ENCODE measurements around the gene TMEM126A.
A peak's percentile ranks its signal among the peaks of the same experiment; 100 is the strongest.

Gene TMEM126A

DNA sequence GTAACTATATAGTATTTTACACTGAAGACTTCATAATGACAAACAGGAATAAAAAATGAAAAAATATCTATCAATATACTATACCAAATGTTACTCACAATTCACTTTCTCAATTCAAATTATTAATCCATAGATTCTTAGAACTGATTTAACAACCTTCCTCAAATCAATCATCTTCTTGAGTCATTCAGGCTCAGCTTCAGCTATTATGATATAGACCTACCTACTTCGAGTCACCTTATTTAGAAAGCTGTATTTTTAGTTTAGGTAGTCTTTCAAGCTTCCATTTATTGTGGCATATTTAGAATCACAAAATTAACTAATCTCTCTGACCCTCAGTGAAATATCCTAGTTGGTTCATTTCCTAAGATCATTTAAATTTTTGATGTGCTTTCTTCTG is 9.0 kb downstream of the TMEM126A start:
- no peak overlapping the region for H2AK5ac ChIP-seq (ENCODE audit: low read length, severe bottlenecking)
- no peak overlapping the region for H2AFZ ChIP-seq (ENCODE audit: low read depth, low read length)
- H3K36me3 ChIP-seq (ENCODE audit: control insufficient read depth in 1 of 2, insufficient read depth in 2 of 2, low read depth in 1 of 2, low read length in 2 of 2): peaks cover 3 to 90% of the 10 kb centered on the region in 2 experiments
- WGBS: no CpG with 5 or more reads among the region's 1 CpG
- no peak overlapping the region for H3K23ac ChIP-seq (ENCODE audit: low read length in 2 of 2)
- no peak overlapping the region for H3K4me3 ChIP-seq (ENCODE audit: insufficient read depth in 1 of 2, low read depth in 1 of 2, low read length in 2 of 2)
- H2BK120ac ChIP-seq (ENCODE audit: low read depth, low read length): no peak overlapping the region
- no peak overlapping the region for H3K4me2 ChIP-seq (ENCODE audit: low read length, poor library complexity, severe bottlenecking)
- no peak overlapping the region for H4K8ac ChIP-seq (ENCODE audit: low read length)
- H3K9ac ChIP-seq (ENCODE audit: low read length): no peak overlapping the region
- DNase-seq: no peak
- H3K18ac ChIP-seq (ENCODE audit: low read depth in 1 of 2, low read length in 2 of 2): no peak overlapping the region
- H3K9me3 ChIP-seq (ENCODE audit: control insufficient read depth, low read length): no peaks in the 10 kb centered on the region
- H3K4ac ChIP-seq (ENCODE audit: low read depth in 1 of 2, low read length in 2 of 2): no peak overlapping the region
- H2BK12ac ChIP-seq (ENCODE audit: low read length in 2 of 2): no peak overlapping the region
- no peak overlapping the region for H2BK15ac ChIP-seq (ENCODE audit: low read depth, poor library complexity, severe bottlenecking)
- H3K27ac ChIP-seq (ENCODE audit: low read length, poor library complexity, severe bottlenecking): no peak overlapping the region
- no peak overlapping the region for H2BK5ac ChIP-seq (ENCODE audit: low read depth, low read length, poor library complexity, severe bottlenecking)
- no peaks in the 10 kb centered on the region for H3K4me1 ChIP-seq (ENCODE audit: control insufficient read depth, insufficient read depth, low read depth, low read length)
- no peak overlapping the region for H4K91ac ChIP-seq (ENCODE audit: low read length)
- no peak overlapping the region for H3K14ac ChIP-seq (ENCODE audit: low read length in 2 of 2)
- H3K79me1 ChIP-seq (replicated peaks; ENCODE audit: low read length, poor library complexity, severe bottlenecking): no peaks in the 10 kb centered on the region
- H3K27me3 ChIP-seq (ENCODE audit: control insufficient read depth in 1 of 2, insufficient read depth in 1 of 2, low read length in 2 of 2): no peaks in the 10 kb centered on the region

DNA sequence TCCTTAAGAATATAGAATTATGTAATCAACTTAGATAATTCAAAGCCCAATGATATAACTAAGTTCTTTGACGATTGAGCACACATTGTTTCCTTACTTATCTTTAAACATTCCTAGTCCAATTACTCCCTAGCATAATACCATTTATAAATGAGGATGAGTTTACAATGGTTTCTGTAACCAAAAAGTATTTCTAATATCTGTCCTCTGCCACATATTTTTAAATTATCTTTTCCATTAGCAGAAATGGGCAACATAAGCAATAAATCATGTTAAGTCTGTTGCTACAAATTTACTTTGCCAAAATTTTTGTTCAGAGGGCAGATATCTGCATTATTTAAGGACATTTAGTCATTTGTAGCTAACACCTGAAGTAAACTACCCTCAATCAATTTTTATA is 10.4 kb downstream of the TMEM126A start:
- no peak for DNase-seq
- no peak overlapping the region for H2BK15ac ChIP-seq (ENCODE audit: low read depth, poor library complexity, severe bottlenecking)
- no peak overlapping the region for H3K4ac ChIP-seq (ENCODE audit: low read depth in 1 of 2, low read length in 2 of 2)
- H3K27me3 ChIP-seq (ENCODE audit: control insufficient read depth in 1 of 2, insufficient read depth in 1 of 2, low read length in 2 of 2): no peaks in the 10 kb centered on the region
- H2BK12ac ChIP-seq (ENCODE audit: low read length in 2 of 2): no peak overlapping the region
- no peak overlapping the region for H3K4me2 ChIP-seq (ENCODE audit: low read length, poor library complexity, severe bottlenecking)
- no peak overlapping the region for H2BK120ac ChIP-seq (ENCODE audit: low read depth, low read length)
- no peak overlapping the region for H2AK5ac ChIP-seq (ENCODE audit: low read length, severe bottlenecking)
- 100% methylated on average over 1 of the region's 1 CpG for WGBS
- H3K9ac ChIP-seq (ENCODE audit: low read length): peak overlapping the region; percentile 38
- no peak overlapping the region for H2AFZ ChIP-seq (ENCODE audit: low read depth, low read length)
- H3K23ac ChIP-seq (ENCODE audit: low read length in 2 of 2): no peak overlapping the region
- no peak overlapping the region for H4K8ac ChIP-seq (ENCODE audit: low read length)
- no peak overlapping the region for H3K14ac ChIP-seq (ENCODE audit: low read length in 2 of 2)
- H3K4me3 ChIP-seq (ENCODE audit: insufficient read depth in 1 of 2, low read depth in 1 of 2, low read length in 2 of 2): no peak overlapping the region
- no peak overlapping the region for H3K18ac ChIP-seq (ENCODE audit: low read depth in 1 of 2, low read length in 2 of 2)
- no peak overlapping the region for H4K91ac ChIP-seq (ENCODE audit: low read length)
- H3K9me3 ChIP-seq (ENCODE audit: control insufficient read depth, low read length): no peaks in the 10 kb centered on the region
- no peaks in the 10 kb centered on the region for H3K79me1 ChIP-seq (replicated peaks; ENCODE audit: low read length, poor library complexity, severe bottlenecking)
- no peak overlapping the region for H2BK5ac ChIP-seq (ENCODE audit: low read depth, low read length, poor library complexity, severe bottlenecking)
- peaks cover 3 to 90% of the 10 kb centered on the region in 2 experiments for H3K36me3 ChIP-seq (ENCODE audit: control insufficient read depth in 1 of 2, insufficient read depth in 2 of 2, low read depth in 1 of 2, low read length in 2 of 2)
- no peak overlapping the region for H3K27ac ChIP-seq (ENCODE audit: low read length, poor library complexity, severe bottlenecking)
- H3K4me1 ChIP-seq (ENCODE audit: control insufficient read depth, insufficient read depth, low read depth, low read length): no peaks in the 10 kb centered on the region

DNA sequence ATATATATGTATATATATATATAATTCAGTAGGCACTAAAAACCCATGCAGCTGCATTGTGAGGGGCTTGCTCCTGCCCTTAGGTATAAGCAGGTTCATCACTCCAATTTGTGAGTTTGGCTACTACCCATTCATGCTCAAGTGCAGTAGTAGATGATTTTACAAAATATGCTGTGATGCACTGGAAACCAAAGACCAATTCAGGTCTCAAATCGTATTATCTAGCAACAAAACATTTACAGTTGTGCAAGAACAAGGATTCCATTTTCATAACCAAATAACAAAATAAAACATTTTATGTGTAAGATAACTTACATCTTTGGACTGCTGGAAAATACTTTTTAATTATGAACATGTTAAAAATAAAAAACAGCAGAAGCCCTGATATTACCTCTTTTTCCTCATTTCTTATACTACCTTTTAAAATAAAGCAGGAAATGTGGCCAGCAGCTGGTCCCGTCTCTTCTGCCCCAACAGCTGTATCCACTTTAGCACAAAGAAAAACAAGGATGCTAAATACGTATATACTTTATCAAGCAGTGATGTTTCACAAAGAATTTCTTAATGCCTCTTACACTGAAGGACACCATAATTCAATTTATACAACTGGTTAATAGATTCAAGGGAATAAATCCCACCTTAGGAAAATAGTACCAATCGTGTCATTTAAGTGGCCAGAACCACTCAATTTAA is 14.4 kb downstream of the TMEM126A start:
- no peak overlapping the region for H3K27ac ChIP-seq (ENCODE audit: low read length, poor library complexity, severe bottlenecking)
- no peak overlapping the region for H2AFZ ChIP-seq (ENCODE audit: low read depth, low read length)

GRCh38 chr11:85663080-85663752 is 15.4 kb downstream of the TMEM126A start:
- Histone ChIP-seq H2BK5ac (ENCODE audit: low read depth, low read length, poor library complexity, severe bottlenecking) (no peak overlapping the region), H3K9ac (ENCODE audit: low read length) (peak overlapping the region; percentile 99), H3K9me3 (ENCODE audit: control insufficient read depth, low read length) (no peaks in the 10 kb centered on the region), H2BK15ac (ENCODE audit: low read depth, poor library complexity, severe bottlenecking) (no peak overlapping the region), H2BK120ac (ENCODE audit: low read depth, low read length) (no peak overlapping the region), H3K18ac (ENCODE audit: low read depth in 1 of 2, low read length in 2 of 2) (no peak overlapping the region), H2AK5ac (ENCODE audit: low read length, severe bottlenecking) (no peak overlapping the region), H3K27me3 (ENCODE audit: control insufficient read depth in 1 of 2, insufficient read depth in 1 of 2, low read length in 2 of 2) (no peaks in the 10 kb centered on the region), H3K4me2 (ENCODE audit: low read length, poor library complexity, severe bottlenecking) (peak overlapping the region; percentile 45), H3K36me3 (ENCODE audit: control insufficient read depth in 1 of 2, insufficient read depth in 2 of 2, low read depth in 1 of 2, low read length in 2 of 2) (peaks cover 0 to 45% of the 10 kb centered on the region in 2 experiments), H2AFZ (ENCODE audit: low read depth, low read length) (no peak overlapping the region), H3K4me1 (ENCODE audit: control insufficient read depth, insufficient read depth, low read depth, low read length) (no peaks in the 10 kb centered on the region), H3K23ac (ENCODE audit: low read length in 2 of 2) (no peak overlapping the region), H3K79me1 (replicated peaks; ENCODE audit: low read length, poor library complexity, severe bottlenecking) (no peaks in the 10 kb centered on the region), H4K8ac (ENCODE audit: low read length) (no peak overlapping the region), H3K14ac (ENCODE audit: low read length in 2 of 2) (peak overlapping the region in 1 of 2 experiments; percentile 26), H2BK12ac (ENCODE audit: low read length in 2 of 2) (no peak overlapping the region), H3K4ac (ENCODE audit: low read depth in 1 of 2, low read length in 2 of 2) (no peak overlapping the region), H3K27ac (ENCODE audit: low read length, poor library complexity, severe bottlenecking) (no peak overlapping the region), H3K4me3 (ENCODE audit: insufficient read depth in 1 of 2, low read depth in 1 of 2, low read length in 2 of 2) (peak overlapping the region; percentile 92 to 96), H4K91ac (ENCODE audit: low read length) (no peak overlapping the region)
- peak; percentile 24 for DNase-seq
- WGBS: 3% methylated on average over 8 of the region's 10 CpGs

More for the DNA sequence above, 14.4 kb downstream of the TMEM126A start:
- Histone ChIP-seq H3K9ac (ENCODE audit: low read length) (peak overlapping the region; percentile 99), H3K4me3 (ENCODE audit: insufficient read depth in 1 of 2, low read depth in 1 of 2, low read length in 2 of 2) (peak overlapping the region in 1 of 2 experiments; percentile 96), H3K36me3 (ENCODE audit: control insufficient read depth in 1 of 2, insufficient read depth in 2 of 2, low read depth in 1 of 2, low read length in 2 of 2) (peaks cover 0 to 56% of the 10 kb centered on the region in 2 experiments), H3K23ac (ENCODE audit: low read length in 2 of 2) (no peak overlapping the region), H3K9me3 (ENCODE audit: control insufficient read depth, low read length) (no peaks in the 10 kb centered on the region), H2BK5ac (ENCODE audit: low read depth, low read length, poor library complexity, severe bottlenecking) (no peak overlapping the region), H2BK12ac (ENCODE audit: low read length in 2 of 2) (no peak overlapping the region), H3K4ac (ENCODE audit: low read depth in 1 of 2, low read length in 2 of 2) (no peak overlapping the region), H2BK15ac (ENCODE audit: low read depth, poor library complexity, severe bottlenecking) (no peak overlapping the region), H2AK5ac (ENCODE audit: low read length, severe bottlenecking) (no peak overlapping the region), H4K91ac (ENCODE audit: low read length) (no peak overlapping the region), H3K14ac (ENCODE audit: low read length in 2 of 2) (no peak overlapping the region), H4K8ac (ENCODE audit: low read length) (no peak overlapping the region), H3K18ac (ENCODE audit: low read depth in 1 of 2, low read length in 2 of 2) (no peak overlapping the region), H3K4me2 (ENCODE audit: low read length, poor library complexity, severe bottlenecking) (peak overlapping the region; percentile 59), H3K27me3 (ENCODE audit: control insufficient read depth in 1 of 2, insufficient read depth in 1 of 2, low read length in 2 of 2) (no peaks in the 10 kb centered on the region), H3K4me1 (ENCODE audit: control insufficient read depth, insufficient read depth, low read depth, low read length) (no peaks in the 10 kb centered on the region), H2BK120ac (ENCODE audit: low read depth, low read length) (no peak overlapping the region), H3K79me1 (replicated peaks; ENCODE audit: low read length, poor library complexity, severe bottlenecking) (no peaks in the 10 kb centered on the region)
- no peak for DNase-seq
- 19% methylated on average over 2 of the region's 4 CpGs for WGBS

Data from mesenchymal stem cell (in vitro differentiated cells and primary cell).